Effector memory CD8-positive, alpha-beta T cell (primary cell): ENCODE data around the gene COBL.

Experiments
- ATAC-seq: fragments of 150-1000 bp; cut with Tn5 transposase; replicated peaks from 2 replicates; pipeline ENCODE4 v1.10.0; 2021; ENCODE audit warnings: mild to moderate bottlenecking, moderate library complexity
- DNase-seq, 3 experiments: peaks; one replicate each; pipeline ENCODE4 v3.0.0; 2021
- H3K27ac Mint-ChIP-seq, 2 donors: one replicate each; pipeline ENCODE4 v1.8.0; 2022; ENCODE audit warnings: mild to moderate bottlenecking in 2 of 2, mixed read lengths in 2 of 2, moderate library complexity in 2 of 2
- H3K27me3 Mint-ChIP-seq, 2 donors: one replicate each; pipeline ENCODE4 v1.8.0; 2022; ENCODE audit warnings: mixed read lengths in 2 of 2
- H3K36me3 Mint-ChIP-seq: one replicate; pipeline ENCODE4 v1.8.0; 2022; ENCODE audit warnings: mild to moderate bottlenecking, moderate library complexity, mixed read lengths; ENCODE audit not compliant: insufficient read depth
- H3K4me1 Mint-ChIP-seq, 2 donors: one replicate each; pipeline ENCODE4 v1.8.0; 2022; ENCODE audit warnings: low read depth in 2 of 2, mixed read lengths in 2 of 2
- H3K4me3 Mint-ChIP-seq, 2 donors: one replicate each; pipeline ENCODE4 v1.8.0; 2022; ENCODE audit warnings: mild to moderate bottlenecking in 2 of 2, mixed read lengths in 2 of 2, moderate library complexity in 2 of 2
- H3K9me3 Mint-ChIP-seq, 2 donors: one replicate each; pipeline ENCODE4 v1.8.0; 2022; ENCODE audit warnings: mixed read lengths in 2 of 2

The COBL gene

GRCh38 chr7:51229620-51230323 is 86.8 kb downstream of the COBL start:
- Mint-ChIP-seq H3K4me1 (no peaks in the 10 kb centered on the region), H3K4me3 (no peak overlapping the region), H3K27ac (no peak overlapping the region), H3K27me3 (peaks cover 12 to 24% of the 10 kb centered on the region in 2 donors), H3K9me3 (peaks cover 0 to 7% of the 10 kb centered on the region in 2 donors), H3K36me3 (no peaks in the 10 kb centered on the region)
- no peak for ATAC-seq
- DNase-seq, result no peak

DNA sequence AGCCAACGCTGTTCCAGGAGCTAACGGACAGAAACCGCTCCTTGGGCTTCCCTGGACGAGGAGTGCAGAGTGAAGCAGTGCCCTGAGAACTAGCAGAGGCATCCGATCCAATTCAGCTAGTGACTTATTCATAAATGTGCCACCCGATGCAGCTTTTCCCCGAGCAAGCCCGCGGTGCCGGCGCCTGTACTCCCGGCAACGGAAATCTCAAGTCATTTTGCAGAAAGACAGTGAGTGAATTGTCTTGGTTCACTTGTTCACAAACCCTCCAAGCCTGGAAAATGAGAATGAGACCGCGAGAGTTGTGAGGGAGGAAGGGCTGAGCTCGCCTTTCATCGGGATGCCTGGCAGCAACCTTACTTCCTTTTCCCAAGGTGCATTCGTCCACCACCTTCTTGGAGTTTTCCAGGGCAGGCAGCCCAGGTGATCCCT is 87.5 kb downstream of the COBL start:
- H3K9me3 Mint-ChIP-seq, result peaks cover 0 to 7% of the 10 kb centered on the region in 2 donors

DNA sequence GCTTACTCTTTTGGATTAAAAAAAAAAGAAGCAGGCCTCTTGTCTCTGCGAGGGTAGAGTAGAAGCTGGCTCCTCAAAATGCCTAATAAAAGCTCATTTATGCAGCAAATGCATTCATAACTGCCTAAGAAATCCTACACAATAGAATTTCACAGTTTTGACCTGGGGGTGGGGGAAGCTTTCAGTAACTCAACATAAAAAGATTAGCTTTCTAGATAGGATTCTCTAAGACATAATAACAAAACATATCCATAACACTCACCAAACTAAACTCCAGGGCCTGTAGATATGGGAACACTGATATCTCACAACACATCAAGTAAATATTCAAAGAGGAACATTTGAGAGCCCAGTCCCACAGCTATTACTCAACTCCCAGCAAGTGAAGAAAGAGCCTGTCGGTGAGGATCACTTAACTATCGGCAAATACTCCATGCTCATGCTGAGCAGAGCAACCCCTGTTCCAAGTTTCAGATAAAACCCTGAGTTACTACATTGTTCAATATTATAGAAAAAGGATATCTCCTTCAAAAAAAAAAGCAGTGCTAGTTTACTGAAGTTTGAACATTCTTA is 88.1 kb downstream of the COBL start:
- Mint-ChIP-seq H3K9me3 (peaks cover 0 to 7% of the 10 kb centered on the region in 2 donors), H3K36me3 (no peaks in the 10 kb centered on the region), H3K4me1 (no peaks in the 10 kb centered on the region), H3K4me3 (no peak overlapping the region), H3K27me3 (peaks cover 12 to 24% of the 10 kb centered on the region in 2 donors), H3K27ac (no peak overlapping the region)
- ATAC-seq, result no peak
- DNase-seq, result no peak

More for the DNA sequence above, 87.5 kb downstream of the COBL start:
- Mint-ChIP-seq H3K4me3 (no peak overlapping the region), H3K36me3 (no peaks in the 10 kb centered on the region), H3K27ac (no peak overlapping the region), H3K27me3 (peaks cover 12 to 24% of the 10 kb centered on the region in 2 donors), H3K4me1 (no peaks in the 10 kb centered on the region)
- ATAC-seq, result no peak
- DNase-seq, result no peak

GRCh38 chr7:51227861-51228260 is 88.7 kb downstream of the COBL start:
- peaks cover 12 to 24% of the 10 kb centered on the region in 2 donors for H3K27me3 Mint-ChIP-seq
- H3K4me1 Mint-ChIP-seq, result no peaks in the 10 kb centered on the region
- no peak overlapping the region for H3K4me3 Mint-ChIP-seq
- DNase-seq, result no peak
- H3K9me3 Mint-ChIP-seq, result peaks cover 0 to 7% of the 10 kb centered on the region in 2 donors
- ATAC-seq, result no peak
- H3K27ac Mint-ChIP-seq, result no peak overlapping the region
- H3K36me3 Mint-ChIP-seq, result no peaks in the 10 kb centered on the region

DNA sequence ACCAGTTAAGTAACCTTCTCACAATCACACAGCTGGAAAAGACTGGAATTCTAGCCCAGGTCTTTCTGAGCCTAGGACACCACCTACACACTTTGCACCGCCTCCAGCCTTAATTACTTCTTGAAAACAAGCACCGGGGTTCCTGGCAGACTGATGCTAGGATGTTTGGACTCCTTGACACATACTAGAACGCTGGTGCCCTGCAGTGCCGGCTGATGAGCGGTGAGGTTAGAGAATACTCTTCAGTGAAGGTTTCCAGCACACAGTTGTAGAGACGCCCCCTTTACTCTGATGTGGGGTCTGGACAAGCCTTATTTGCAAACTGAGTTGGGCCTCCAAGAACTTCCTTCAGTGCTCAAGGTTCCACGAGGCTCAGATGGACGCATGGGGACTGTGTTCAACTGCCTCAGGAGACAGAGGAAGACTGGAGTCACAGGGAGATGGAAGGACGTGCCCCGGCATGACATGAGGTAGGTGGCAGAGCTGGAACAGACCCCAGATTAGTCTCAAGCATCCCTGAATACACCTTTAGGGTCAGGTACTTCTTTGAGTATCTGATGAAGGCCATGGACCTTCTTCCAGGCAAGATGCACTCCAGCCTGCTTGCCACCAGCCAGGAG is 89.6 kb downstream of the COBL start:
- H3K27me3 Mint-ChIP-seq, result peaks cover 12 to 24% of the 10 kb centered on the region in 2 donors

GRCh38 chr7:51226063-51226755 is 90.4 kb downstream of the COBL start:
- ATAC-seq (no peak), DNase-seq (no peak)
- no peak overlapping the region for H3K4me3 Mint-ChIP-seq
- H3K9me3 Mint-ChIP-seq, result peaks cover 0 to 7% of the 10 kb centered on the region in 2 donors
- no peaks in the 10 kb centered on the region for H3K4me1 Mint-ChIP-seq
- H3K27me3 Mint-ChIP-seq, result peaks cover 12 to 16% of the 10 kb centered on the region in 2 donors
- H3K27ac Mint-ChIP-seq, result no peak overlapping the region
- H3K36me3 Mint-ChIP-seq, result peaks cover 1% of the 10 kb centered on the region

More for the DNA sequence above, 89.6 kb downstream of the COBL start:
- H3K27ac Mint-ChIP-seq, result no peak overlapping the region
- no peak overlapping the region for H3K4me3 Mint-ChIP-seq
- H3K4me1 Mint-ChIP-seq, result no peaks in the 10 kb centered on the region
- DNase-seq, result no peak
- H3K36me3 Mint-ChIP-seq, result no peaks in the 10 kb centered on the region
- peaks cover 0 to 7% of the 10 kb centered on the region in 2 donors for H3K9me3 Mint-ChIP-seq
- no peak for ATAC-seq

- Mint-ChIP-seq H3K9me3 (no peaks in the 10 kb centered on the region), H3K27ac (no peak overlapping the region), H3K4me3 (no peak overlapping the region), H3K4me1 (no peaks in the 10 kb centered on the region), H3K27me3 (peaks cover 2 to 5% of the 10 kb centered on the region in 2 donors), H3K36me3 (peaks cover 4% of the 10 kb centered on the region)
- ATAC-seq (no peak), DNase-seq (no peak)
Observed at GRCh38 chr7:51224811-51225595, 91.6 kb downstream of the COBL start.

DNA sequence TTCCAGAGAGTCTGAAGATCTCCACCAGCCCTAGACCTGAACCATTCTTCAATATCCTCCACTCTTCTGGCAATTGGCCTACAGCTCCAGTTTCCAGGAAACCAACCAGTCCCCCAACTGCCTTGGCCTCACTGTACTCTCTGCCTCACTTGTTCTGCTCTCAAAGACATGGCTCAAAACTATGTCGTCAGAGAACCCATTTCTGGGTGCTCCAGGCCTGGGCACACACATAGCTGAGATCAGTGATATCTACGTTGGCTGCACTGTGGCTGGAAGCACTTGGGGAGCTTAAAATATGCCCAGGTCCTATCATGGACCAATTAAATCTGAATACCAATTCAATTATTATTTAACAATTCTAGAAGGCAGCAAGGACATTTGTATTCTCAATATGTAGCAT is 93.1 kb downstream of the COBL start:
- H3K27ac Mint-ChIP-seq, result no peak overlapping the region
- H3K36me3 Mint-ChIP-seq, result peaks cover 4% of the 10 kb centered on the region
- ATAC-seq (no peak), DNase-seq (no peak)
- no peak overlapping the region for H3K4me3 Mint-ChIP-seq
- H3K9me3 Mint-ChIP-seq, result no peaks in the 10 kb centered on the region
- peaks cover 8 to 10% of the 10 kb centered on the region in 2 donors for H3K27me3 Mint-ChIP-seq
- no peaks in the 10 kb centered on the region for H3K4me1 Mint-ChIP-seq

DNA sequence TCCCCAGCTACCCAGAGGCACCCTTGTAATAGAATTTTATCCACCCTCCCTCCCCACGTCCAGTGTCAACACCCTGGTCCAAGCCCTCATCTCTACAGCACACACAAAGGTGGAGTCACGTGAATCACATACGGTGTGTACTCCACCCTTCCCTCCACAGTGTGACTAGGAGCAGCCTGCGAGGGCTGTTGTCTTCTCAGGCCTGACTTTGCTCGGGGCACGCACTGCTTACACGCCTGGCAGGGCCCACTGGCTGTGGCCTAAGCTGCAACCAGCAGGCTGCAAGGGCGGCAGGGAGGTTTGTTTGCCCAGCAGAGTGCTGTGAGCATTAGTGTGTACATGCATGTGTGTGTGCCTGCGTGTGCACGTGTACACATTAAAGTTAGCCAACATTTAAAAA is 93.7 kb downstream of the COBL start:
- Mint-ChIP-seq H3K9me3 (no peaks in the 10 kb centered on the region), H3K4me1 (no peaks in the 10 kb centered on the region), H3K4me3 (no peak overlapping the region), H3K27ac (no peak overlapping the region), H3K36me3 (peaks cover 4% of the 10 kb centered on the region), H3K27me3 (peaks cover 8 to 10% of the 10 kb centered on the region in 2 donors)
- DNase-seq, result no peak
- ATAC-seq, result no peak

- Mint-ChIP-seq H3K36me3 (peaks cover 4% of the 10 kb centered on the region), H3K9me3 (no peaks in the 10 kb centered on the region), H3K27ac (no peak overlapping the region), H3K4me3 (no peak overlapping the region), H3K4me1 (no peaks in the 10 kb centered on the region), H3K27me3 (peaks cover 8 to 10% of the 10 kb centered on the region in 2 donors)
- DNase-seq, result no peak
- ATAC-seq, result no peak
Observed at GRCh38 chr7:51220226-51220625, 96.4 kb downstream of the COBL start.

GRCh38 chr7:51219261-51219988 is 97.2 kb downstream of the COBL start:
- Mint-ChIP-seq H3K27me3 (peaks cover 8 to 10% of the 10 kb centered on the region in 2 donors), H3K4me1 (no peaks in the 10 kb centered on the region), H3K9me3 (no peaks in the 10 kb centered on the region), H3K27ac (no peak overlapping the region), H3K36me3 (peaks cover 4% of the 10 kb centered on the region), H3K4me3 (no peak overlapping the region)
- DNase-seq, result no peak
- no peak for ATAC-seq

DNA sequence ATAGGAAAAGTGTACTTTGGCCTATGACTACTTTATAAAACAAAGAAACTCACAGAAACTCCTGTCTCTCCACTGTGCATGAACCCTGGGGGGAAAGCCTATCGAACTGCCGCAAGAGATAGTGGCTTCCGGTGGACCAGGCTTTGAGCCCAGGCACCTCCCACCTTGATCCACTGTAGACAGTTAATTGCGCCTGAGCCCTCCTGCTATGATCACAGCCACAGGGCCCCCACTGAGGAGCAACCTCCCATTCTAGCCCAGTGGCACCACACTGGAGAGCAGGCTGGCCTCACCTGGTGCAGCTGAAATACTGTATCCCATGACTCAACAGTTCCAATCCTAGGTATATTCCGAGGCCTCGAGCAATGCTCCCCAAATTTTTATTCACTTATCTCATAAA is 98.8 kb downstream of the COBL start:
- no peak for DNase-seq
- no peak overlapping the region for H3K4me3 Mint-ChIP-seq
- no peak for ATAC-seq
- peaks cover 8 to 10% of the 10 kb centered on the region in 2 donors for H3K27me3 Mint-ChIP-seq
- no peaks in the 10 kb centered on the region for H3K9me3 Mint-ChIP-seq
- H3K27ac Mint-ChIP-seq, result no peak overlapping the region
- H3K36me3 Mint-ChIP-seq, result peaks cover 4% of the 10 kb centered on the region
- no peaks in the 10 kb centered on the region for H3K4me1 Mint-ChIP-seq
